ENCODE measurements around the gene FLYWCH1.
A peak's percentile ranks its signal among the peaks of the same experiment; 100 is the strongest.

Gene FLYWCH1

GRCh38 chr16:2900526-2901075, 11.1 kb upstream of the FLYWCH1 start:
- DNase-seq, result no peak

- no peak for DNase-seq
Measured at GRCh38 chr16:2902337-2903130, 9.2 kb upstream of the FLYWCH1 start.

GRCh38 chr16:2904100-2904921, 7.4 kb upstream of the FLYWCH1 start:
- peak; percentile 92 for DNase-seq

- peak; percentile 71 for DNase-seq
Measured at GRCh38 chr16:2904922-2905240, 6.8 kb upstream of the FLYWCH1 start.

GRCh38 chr16:2905241-2905987, 6.3 kb upstream of the FLYWCH1 start:
- peak; percentile 96 for DNase-seq

- DNase-seq, result no peak
Measured at GRCh38 chr16:2905988-2906387, 5.7 kb upstream of the FLYWCH1 start.

- peak; percentile 82 for DNase-seq
Measured at GRCh38 chr16:2907084-2907753, 4.5 kb upstream of the FLYWCH1 start.

GRCh38 chr16:2910441-2910969, 1.2 kb upstream of the FLYWCH1 start:
- DNase-seq, result no peak

- DNase-seq, result peak; percentile 77
Measured at GRCh38 chr16:2912330-2913199, 834 bp downstream of the FLYWCH1 start.

GRCh38 chr16:2913603-2914002, 1.9 kb downstream of the FLYWCH1 start:
- DNase-seq, result no peak

- DNase-seq, result no peak
Measured at GRCh38 chr16:2914233-2914632, 2.5 kb downstream of the FLYWCH1 start.

- DNase-seq, result no peak
Measured at GRCh38 chr16:2915196-2915929, 3.6 kb downstream of the FLYWCH1 start.

GRCh38 chr16:2919511-2920255, 8.0 kb downstream of the FLYWCH1 start:
- peak; percentile 81 for DNase-seq

- DNase-seq, result no peak
Measured at GRCh38 chr16:2923481-2923880, 11.8 kb downstream of the FLYWCH1 start.

GRCh38 chr16:2924901-2925755, 13.4 kb downstream of the FLYWCH1 start:
- no peak for DNase-seq

- no peak for DNase-seq
Measured at GRCh38 chr16:2925951-2926649, 14.4 kb downstream of the FLYWCH1 start.

GRCh38 chr16:2926650-2926999, 14.9 kb downstream of the FLYWCH1 start:
- DNase-seq, result no peak

GRCh38 chr16:2927010-2927646, 15.4 kb downstream of the FLYWCH1 start:
- DNase-seq, result peak; percentile 94

Measured in activated effector memory CD4-positive, alpha-beta T cell treated with anti-CD3 and anti-CD28 coated beads, Interleukin-2, amount 50 U/mL, for 16 hours (primary cell).